ENCODE measurements around the gene LRRC70. TPM values are rescaled to one million over a fixed set of nuclear protein-coding genes. Genes with fewer than 3 reads are reported as not detected.
"Not testable (repeated sequence)": the region's sequence is repeated elsewhere in the genome, so short reads cannot be mapped to it uniquely, and the experiment has no call there.

The LRRC70 gene
- total RNA-seq, 4 donors from 2014 or later, result 0.13 to 1.4 (median 0.80) TPM; not detected in 1

DNA sequence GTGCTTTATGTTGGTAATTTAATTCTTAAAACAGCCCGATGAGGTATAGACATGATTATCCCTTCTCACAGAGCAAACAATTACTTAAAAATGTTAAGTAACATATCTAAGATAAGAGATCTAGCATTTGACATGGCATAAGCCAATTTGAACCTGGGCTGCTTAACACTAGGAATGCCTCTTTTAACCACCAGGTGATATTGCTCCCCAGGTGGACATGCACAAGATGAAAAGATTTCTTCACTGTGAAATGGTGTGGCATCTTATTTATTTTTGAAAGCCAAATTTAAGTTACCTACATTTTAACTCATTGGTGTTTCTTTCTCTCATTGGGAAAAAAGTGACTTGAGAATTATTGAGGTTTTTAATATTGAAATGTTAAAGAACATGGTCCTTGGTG is 15.8 kb upstream of the LRRC70 start:
- H3K36me3 ChIP-seq, result peaks cover 0 to 13% of the 10 kb centered on the region in 2 donors

GRCh38 chr5:62564101-62564500 is 14.5 kb upstream of the LRRC70 start:
- H3K4me1 ChIP-seq, result peaks cover 0 to 6% of the 10 kb centered on the region in 2 donors
- H3K36me3 ChIP-seq, result peaks cover 0 to 8% of the 10 kb centered on the region in 2 donors
- intact Hi-C loops (cut with DNase I; ENCODE audit: low total_unique reads), result no loop called here
- in situ Hi-C loops (cut with MboI; ENCODE audit: low sequenced_read_pairs in 4 of 4), result no loop called here
- DNase-seq (no peak), ATAC-seq (no peak)
- no peak overlapping the region for H3K27ac ChIP-seq
- no peaks in the 10 kb centered on the region for H3K27me3 ChIP-seq
- TF ChIP-seq CTCF (IDR thresholded peaks at IDR 0.05 in 4 of 5, conservative IDR thresholded peaks at IDR 0.05 in 1 of 5), result no peak
- TF ChIP-seq POLR2A (IDR thresholded peaks at IDR 0.05), result no peak
- no peaks in the 10 kb centered on the region for H3K9me3 ChIP-seq
- no peak overlapping the region for H3K4me3 ChIP-seq

More for the DNA sequence above, 15.8 kb upstream of the LRRC70 start:
- DNase-seq (no peak), ATAC-seq (no peak)
- intact Hi-C loops (cut with DNase I; ENCODE audit: low total_unique reads), result no loop called here
- no peak for TF ChIP-seq POLR2A (IDR thresholded peaks at IDR 0.05)
- no peak for TF ChIP-seq CTCF (IDR thresholded peaks at IDR 0.05 in 4 of 5, conservative IDR thresholded peaks at IDR 0.05 in 1 of 5)
- Histone ChIP-seq H3K27ac (no peak overlapping the region), H3K27me3 (no peaks in the 10 kb centered on the region), H3K9me3 (no peaks in the 10 kb centered on the region), H3K4me3 (no peak overlapping the region), H3K4me1 (peaks cover 0 to 6% of the 10 kb centered on the region in 2 donors)
- in situ Hi-C loops (cut with MboI; ENCODE audit: low sequenced_read_pairs in 4 of 4), result no loop called here

- H3K27ac ChIP-seq; H3K36me3 ChIP-seq; intact Hi-C loops (cut with DNase I; ENCODE audit: low total_unique reads); H3K4me3 ChIP-seq; H3K4me1 ChIP-seq; in situ Hi-C loops (cut with MboI; ENCODE audit: low sequenced_read_pairs in 4 of 4); ATAC-seq; DNase-seq; H3K9me3 ChIP-seq; H3K27me3 ChIP-seq: not testable (repeated sequence)
These were observed 12.9 kb upstream of the LRRC70 start for GRCh38 chr5:62565740-62566139.

DNA sequence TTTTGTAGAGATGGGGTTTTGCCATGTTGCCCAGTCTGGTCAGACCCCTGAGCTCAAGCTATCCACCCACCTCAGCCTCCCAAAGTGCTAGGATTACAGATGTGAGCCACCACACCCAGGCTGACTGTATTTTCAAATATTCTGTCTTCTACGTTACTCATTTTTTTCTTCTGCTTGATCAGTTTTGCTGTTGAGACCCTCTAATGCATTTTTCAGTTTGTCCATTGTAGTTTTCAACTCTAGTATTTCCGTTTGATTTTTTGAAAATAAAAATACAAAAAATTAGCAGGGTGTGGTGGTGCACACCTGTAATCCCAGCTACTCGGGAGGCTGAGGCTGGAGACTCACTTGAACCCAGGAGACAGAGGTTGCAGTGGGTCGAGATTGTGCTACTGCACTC is 10.5 kb upstream of the LRRC70 start:
- in situ Hi-C loops (cut with MboI; ENCODE audit: low sequenced_read_pairs in 4 of 4), result no loop called here
- intact Hi-C loops (cut with DNase I; ENCODE audit: low total_unique reads), result no loop called here
- Histone ChIP-seq H3K36me3 (peaks cover 0 to 4% of the 10 kb centered on the region in 2 donors), H3K27ac (no peak overlapping the region), H3K4me3 (no peak overlapping the region), H3K27me3 (no peaks in the 10 kb centered on the region), H3K9me3 (no peaks in the 10 kb centered on the region), H3K4me1 (peaks cover 0 to 6% of the 10 kb centered on the region in 2 donors)
- no peak for ATAC-seq
- TF ChIP-seq POLR2A (IDR thresholded peaks at IDR 0.05) (no peak), CTCF (IDR thresholded peaks at IDR 0.05 in 4 of 5, conservative IDR thresholded peaks at IDR 0.05 in 1 of 5) (no peak)
- no peak for DNase-seq

GRCh38 chr5:62568800-62569432 is 9.7 kb upstream of the LRRC70 start:
- Histone ChIP-seq H3K9me3 (no peaks in the 10 kb centered on the region), H3K4me3 (no peak overlapping the region), H3K27me3 (no peaks in the 10 kb centered on the region), H3K27ac (no peak overlapping the region), H3K4me1 (peaks cover 0 to 3% of the 10 kb centered on the region in 2 donors), H3K36me3 (peaks cover 0 to 4% of the 10 kb centered on the region in 2 donors)
- DNase-seq, result no peak
- in situ Hi-C loops (cut with MboI; ENCODE audit: low sequenced_read_pairs in 4 of 4) (no loop called here), intact Hi-C loops (cut with DNase I; ENCODE audit: low total_unique reads) (no loop called here)
- no peak for ATAC-seq
- no peak for TF ChIP-seq CTCF (IDR thresholded peaks at IDR 0.05 in 4 of 5, conservative IDR thresholded peaks at IDR 0.05 in 1 of 5)
- no peak for TF ChIP-seq POLR2A (IDR thresholded peaks at IDR 0.05)

Measured in gastrocnemius medialis (tissue), 4 donors.